Measurements from ENCODE around the gene OR52I1.

The OR52I1 gene

DNA sequence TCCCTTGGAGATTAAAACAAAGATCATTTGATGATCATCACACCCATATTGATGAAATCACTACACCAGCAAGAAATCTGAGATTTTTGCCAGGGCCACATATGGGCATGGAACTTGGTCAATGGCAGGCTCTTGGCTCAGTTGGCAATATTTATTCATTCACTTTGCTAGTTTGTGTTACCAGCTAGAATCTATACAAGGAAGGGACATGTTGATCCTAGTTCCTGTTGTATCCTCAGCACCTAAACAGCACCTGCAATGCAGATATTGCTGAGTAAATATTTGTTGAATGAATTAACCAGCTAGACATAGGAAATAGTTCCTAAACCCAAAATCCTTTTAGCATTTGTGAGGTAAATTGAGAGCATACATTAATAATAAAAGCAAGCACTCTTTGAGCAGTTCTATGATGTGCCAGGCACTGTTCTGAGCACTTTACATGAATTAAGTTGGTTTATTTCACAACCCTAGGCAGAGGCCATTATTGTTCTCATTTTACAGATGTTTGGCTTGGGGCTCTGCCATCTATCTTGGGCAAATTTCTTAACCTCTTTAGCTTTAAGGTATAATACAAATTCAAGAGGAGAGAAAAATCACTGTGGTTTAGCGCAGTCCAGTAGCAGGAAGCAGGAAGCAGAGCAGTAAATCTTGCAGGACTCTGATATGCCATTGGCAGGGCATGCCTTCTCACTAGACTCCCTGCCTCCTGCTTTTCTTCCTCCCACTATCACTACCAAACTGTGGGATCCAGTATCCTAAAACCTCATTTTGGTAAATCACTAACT, 12.6 kb downstream of the OR52I1 start:
- Histone ChIP-seq H2BK12ac (ENCODE audit: low read length in 2 of 2) (no peak overlapping the region), H4K91ac (ENCODE audit: low read length) (no peak overlapping the region), H3K36me3 (ENCODE audit: control insufficient read depth in 1 of 2, insufficient read depth in 2 of 2, low read depth in 1 of 2, low read length in 2 of 2) (peaks cover 20 to 36% of the 10 kb centered on the region in 2 experiments), H3K4me1 (ENCODE audit: control insufficient read depth, insufficient read depth, low read depth, low read length) (no peaks in the 10 kb centered on the region), H2AK5ac (ENCODE audit: low read length, severe bottlenecking) (no peak overlapping the region), H3K27me3 (ENCODE audit: control insufficient read depth in 1 of 2, insufficient read depth in 1 of 2, low read length in 2 of 2) (no peaks in the 10 kb centered on the region), H3K23ac (ENCODE audit: low read length in 2 of 2) (no peak overlapping the region), H3K27ac (ENCODE audit: low read length, poor library complexity, severe bottlenecking) (no peak overlapping the region), H2AFZ (ENCODE audit: low read depth, low read length) (no peak overlapping the region), H3K4ac (ENCODE audit: low read depth in 1 of 2, low read length in 2 of 2) (no peak overlapping the region), H3K4me3 (ENCODE audit: insufficient read depth in 1 of 2, low read depth in 1 of 2, low read length in 2 of 2) (peak overlapping the region in 1 of 2 experiments; percentile 85), H3K14ac (ENCODE audit: low read length in 2 of 2) (no peak overlapping the region), H2BK5ac (ENCODE audit: low read depth, low read length, poor library complexity, severe bottlenecking) (no peak overlapping the region), H3K4me2 (ENCODE audit: low read length, poor library complexity, severe bottlenecking) (no peak overlapping the region), H3K9ac (ENCODE audit: low read length) (peak overlapping the region; percentile 93), H3K79me1 (replicated peaks; ENCODE audit: low read length, poor library complexity, severe bottlenecking) (peaks cover 7% of the 10 kb centered on the region), H3K9me3 (ENCODE audit: control insufficient read depth, low read length) (no peaks in the 10 kb centered on the region), H4K8ac (ENCODE audit: low read length) (no peak overlapping the region), H3K18ac (ENCODE audit: low read depth in 1 of 2, low read length in 2 of 2) (no peak overlapping the region), H2BK15ac (ENCODE audit: low read depth, poor library complexity, severe bottlenecking) (no peak overlapping the region), H2BK120ac (ENCODE audit: low read depth, low read length) (no peak overlapping the region)
- 40% methylated on average over 1 of the region's 1 CpG for WGBS
- DNase-seq, result peak; percentile 1

DNA sequence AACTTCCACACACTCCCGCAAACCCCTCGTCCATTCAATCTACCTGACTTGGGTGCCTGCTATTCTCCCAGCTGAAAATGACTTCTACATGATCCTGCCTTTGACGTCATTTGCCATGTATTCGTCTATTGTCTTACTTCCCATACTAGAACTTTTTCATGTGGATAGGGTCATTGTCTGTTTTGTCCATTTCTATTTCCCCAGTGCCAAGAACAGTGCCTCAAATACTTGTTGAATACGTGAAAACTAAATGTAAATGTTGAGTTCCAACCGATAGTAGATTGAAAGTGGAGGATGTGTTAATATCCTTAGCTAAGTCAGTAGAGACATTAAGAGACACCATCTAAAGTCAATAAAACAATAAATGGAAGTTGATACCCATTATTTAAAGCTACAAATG, 13.3 kb downstream of the OR52I1 start:
- peaks cover 13 to 30% of the 10 kb centered on the region in 2 experiments for H3K36me3 ChIP-seq (ENCODE audit: control insufficient read depth in 1 of 2, insufficient read depth in 2 of 2, low read depth in 1 of 2, low read length in 2 of 2)
- peak overlapping the region in 1 of 2 experiments; percentile 85 for H3K4me3 ChIP-seq (ENCODE audit: insufficient read depth in 1 of 2, low read depth in 1 of 2, low read length in 2 of 2)
- H2BK12ac ChIP-seq (ENCODE audit: low read length in 2 of 2), result no peak overlapping the region
- H3K79me1 ChIP-seq (replicated peaks; ENCODE audit: low read length, poor library complexity, severe bottlenecking), result peaks cover 7% of the 10 kb centered on the region
- no peak overlapping the region for H3K4ac ChIP-seq (ENCODE audit: low read depth in 1 of 2, low read length in 2 of 2)
- H3K18ac ChIP-seq (ENCODE audit: low read depth in 1 of 2, low read length in 2 of 2), result no peak overlapping the region
- no peaks in the 10 kb centered on the region for H3K4me1 ChIP-seq (ENCODE audit: control insufficient read depth, insufficient read depth, low read depth, low read length)
- no peak overlapping the region for H2AFZ ChIP-seq (ENCODE audit: low read depth, low read length)
- 80% methylated on average over 4 of the region's 6 CpGs for WGBS
- H3K23ac ChIP-seq (ENCODE audit: low read length in 2 of 2), result no peak overlapping the region
- no peak overlapping the region for H3K14ac ChIP-seq (ENCODE audit: low read length in 2 of 2)
- H3K27me3 ChIP-seq (ENCODE audit: control insufficient read depth in 1 of 2, insufficient read depth in 1 of 2, low read length in 2 of 2), result no peaks in the 10 kb centered on the region
- H3K4me2 ChIP-seq (ENCODE audit: low read length, poor library complexity, severe bottlenecking), result no peak overlapping the region
- peak; percentile 10 for DNase-seq
- no peak overlapping the region for H2AK5ac ChIP-seq (ENCODE audit: low read length, severe bottlenecking)
- H2BK120ac ChIP-seq (ENCODE audit: low read depth, low read length), result no peak overlapping the region
- H3K27ac ChIP-seq (ENCODE audit: low read length, poor library complexity, severe bottlenecking), result no peak overlapping the region
- no peaks in the 10 kb centered on the region for H3K9me3 ChIP-seq (ENCODE audit: control insufficient read depth, low read length)
- no peak overlapping the region for H2BK5ac ChIP-seq (ENCODE audit: low read depth, low read length, poor library complexity, severe bottlenecking)
- no peak overlapping the region for H4K8ac ChIP-seq (ENCODE audit: low read length)
- no peak overlapping the region for H4K91ac ChIP-seq (ENCODE audit: low read length)
- H3K9ac ChIP-seq (ENCODE audit: low read length), result peak overlapping the region; percentile 93
- H2BK15ac ChIP-seq (ENCODE audit: low read depth, poor library complexity, severe bottlenecking), result no peak overlapping the region

DNA sequence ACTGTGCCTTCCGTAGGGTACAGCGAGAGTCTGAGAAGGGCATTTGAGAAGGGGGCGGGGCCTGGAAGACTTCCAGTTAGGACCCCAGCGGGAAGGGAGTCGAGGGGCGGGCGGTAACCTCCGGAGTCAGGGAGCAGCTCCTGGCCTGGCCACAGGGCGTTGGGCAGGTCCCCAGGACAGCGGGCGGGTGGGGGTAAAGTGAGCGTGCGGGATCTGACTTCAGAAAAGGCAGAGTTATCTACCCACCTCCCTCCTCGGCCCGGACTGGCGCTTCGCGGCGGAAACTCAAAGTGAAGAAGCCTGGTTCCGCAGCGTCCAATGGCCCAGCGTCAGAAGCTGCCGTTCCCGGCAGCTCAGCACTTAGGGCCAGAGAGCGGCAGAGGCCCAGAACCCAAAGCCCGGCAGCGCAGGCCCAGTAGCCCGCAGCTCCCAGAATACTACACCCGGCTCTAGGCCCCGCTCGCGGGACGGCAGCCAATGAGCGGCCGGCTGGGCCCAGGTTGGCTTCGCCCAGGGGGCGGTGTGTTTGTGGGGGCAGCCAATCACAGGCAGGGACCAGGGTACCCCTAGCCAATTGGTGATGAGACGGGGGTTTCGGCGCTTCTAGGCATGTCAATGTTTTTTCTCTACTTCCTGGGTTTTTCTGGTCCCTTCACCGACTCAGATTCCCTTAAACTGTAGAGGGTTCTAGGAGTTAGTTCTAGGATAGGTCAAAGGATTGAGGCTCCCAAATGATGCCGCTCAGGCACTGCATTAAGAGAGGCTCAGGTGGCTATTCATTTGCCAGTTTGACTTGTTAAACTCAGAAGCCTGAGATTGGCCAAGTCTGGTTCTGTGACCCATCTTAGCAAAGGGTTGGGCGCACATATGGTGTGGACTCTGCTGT, 14.2 kb downstream of the OR52I1 start, which contains the start of gene TRIM68:
Gene TRIM68, minus strand, starts transcription at position 451 of the 886 bp plus-strand sequence. CDS start 2,727 bp downstream, outside the sequence.
- Histone ChIP-seq H3K23ac (ENCODE audit: low read length in 2 of 2) (no peak within 1 kb of the TSS), H3K79me1 (replicated peaks; ENCODE audit: low read length, poor library complexity, severe bottlenecking) (peaks cover 7% of the 10 kb centered on the region), H4K8ac (ENCODE audit: low read length) (peak within 1 kb of the TSS; percentile 97), H3K18ac (ENCODE audit: low read depth in 1 of 2, low read length in 2 of 2) (peak within 1 kb of the TSS; percentile 29 to 72), H3K9me3 (ENCODE audit: control insufficient read depth, low read length) (no peaks in the 10 kb centered on the region), H3K4me3 (ENCODE audit: insufficient read depth in 1 of 2, low read depth in 1 of 2, low read length in 2 of 2) (peak within 1 kb of the TSS; percentile 81 to 85), H2AFZ (ENCODE audit: low read depth, low read length) (peak within 1 kb of the TSS; percentile 55), H3K27me3 (ENCODE audit: control insufficient read depth in 1 of 2, insufficient read depth in 1 of 2, low read length in 2 of 2) (no peaks in the 10 kb centered on the region), H2BK12ac (ENCODE audit: low read length in 2 of 2) (no peak within 1 kb of the TSS), H3K14ac (ENCODE audit: low read length in 2 of 2) (peak within 1 kb of the TSS in 1 of 2 experiments; percentile 74), H2BK15ac (ENCODE audit: low read depth, poor library complexity, severe bottlenecking) (peak within 1 kb of the TSS; percentile 67), H3K4ac (ENCODE audit: low read depth in 1 of 2, low read length in 2 of 2) (peak within 1 kb of the TSS in 1 of 2 experiments; percentile 63), H3K4me2 (ENCODE audit: low read length, poor library complexity, severe bottlenecking) (peak within 1 kb of the TSS; percentile 78), H2BK120ac (ENCODE audit: low read depth, low read length) (peak within 1 kb of the TSS; percentile 92), H3K4me1 (ENCODE audit: control insufficient read depth, insufficient read depth, low read depth, low read length) (no peaks in the 10 kb centered on the region), H2BK5ac (ENCODE audit: low read depth, low read length, poor library complexity, severe bottlenecking) (peak within 1 kb of the TSS; percentile 71), H4K91ac (ENCODE audit: low read length) (peak within 1 kb of the TSS; percentile 22), H3K36me3 (ENCODE audit: control insufficient read depth in 1 of 2, insufficient read depth in 2 of 2, low read depth in 1 of 2, low read length in 2 of 2) (peaks cover 9 to 20% of the 10 kb centered on the region in 2 experiments), H2AK5ac (ENCODE audit: low read length, severe bottlenecking) (no peak within 1 kb of the TSS), H3K9ac (ENCODE audit: low read length) (peak within 1 kb of the TSS; percentile 93), H3K27ac (ENCODE audit: low read length, poor library complexity, severe bottlenecking) (peak within 1 kb of the TSS; percentile 99)
- 4% methylated on average over 38 of the region's 43 CpGs for WGBS
- peak; percentile 96 for DNase-seq
